ENCODE data around the gene VANGL2.
A peak's percentile ranks its signal among the peaks of the same experiment; 100 is the strongest.
"Not testable (repeated sequence)": the region's sequence is repeated elsewhere in the genome, so short reads cannot be mapped to it uniquely, and the experiment has no call there.

Gene VANGL2

GRCh38 chr1:160370561-160371345, 29.6 kb upstream of the VANGL2 start:
- no peak for DNase-seq

- DNase-seq, result no peak
These were observed 29.1 kb upstream of the VANGL2 start for GRCh38 chr1:160371346-160371631.

- DNase-seq, result no peak
These were observed 28.6 kb upstream of the VANGL2 start for GRCh38 chr1:160371756-160372155.

GRCh38 chr1:160373696-160374095, 26.7 kb upstream of the VANGL2 start:
- DNase-seq, result no peak

- no peak for DNase-seq
These were observed 25.9 kb upstream of the VANGL2 start for GRCh38 chr1:160374306-160375110.

GRCh38 chr1:160375788-160376524, 24.4 kb upstream of the VANGL2 start:
- no peak for DNase-seq

- DNase-seq, result peak; percentile 79
These were observed 23.7 kb upstream of the VANGL2 start for GRCh38 chr1:160376525-160377131.

GRCh38 chr1:160377585-160378206, 22.7 kb upstream of the VANGL2 start:
- no peak for DNase-seq

- not testable (repeated sequence) for DNase-seq
These were observed 15.6 kb upstream of the VANGL2 start for GRCh38 chr1:160384812-160385211.

GRCh38 chr1:160388406-160388805, 12.0 kb upstream of the VANGL2 start:
- not testable (repeated sequence) for DNase-seq

- no peak for DNase-seq
These were observed 5.7 kb upstream of the VANGL2 start for GRCh38 chr1:160394673-160395072.

GRCh38 chr1:160397651-160398050, 2.7 kb upstream of the VANGL2 start:
- no peak for DNase-seq

- no peak for DNase-seq
These were observed 1.5 kb upstream of the VANGL2 start for GRCh38 chr1:160398823-160399222.

- no peak for DNase-seq
These were observed 681 bp upstream of the VANGL2 start for GRCh38 chr1:160399544-160400222.

GRCh38 chr1:160400646-160401486, 502 bp downstream of the VANGL2 start:
- no peak for DNase-seq

GRCh38 chr1:160401487-160401805, 1.1 kb downstream of the VANGL2 start:
- peak; percentile 11 for DNase-seq

- no peak for DNase-seq
These were observed 1.8 kb downstream of the VANGL2 start for GRCh38 chr1:160402001-160402795.

GRCh38 chr1:160403244-160403643, 2.9 kb downstream of the VANGL2 start:
- no peak for DNase-seq

- DNase-seq, result no peak
These were observed 3.7 kb downstream of the VANGL2 start for GRCh38 chr1:160404094-160404493.

- no peak for DNase-seq
These were observed 5.0 kb downstream of the VANGL2 start for GRCh38 chr1:160405331-160405877.

Measured in NCI-H748 treated with DMSO at 0.1 percent for 48 hours (cell line).